Measurements from ENCODE around the gene PPP4R1. TPM values are rescaled to one million over a fixed set of nuclear protein-coding genes. Genes with fewer than 3 reads are reported as not detected.

The PPP4R1 gene
- total RNA-seq, 1 donor from 2014 or later = 151 TPM

GRCh38 chr18:9596843-9597526 lies 17.4 kb downstream of the PPP4R1 start:
- Histone ChIP-seq H3K27me3 (ENCODE audit: control insufficient read depth in 3 of 3, insufficient read depth in 3 of 3, low read length in 3 of 3) (no peaks in the 10 kb centered on the region), H3K4me1 (ENCODE audit: control insufficient read depth in 3 of 3, insufficient read depth in 3 of 3, low read length in 3 of 3) (no peaks in the 10 kb centered on the region), H3K9ac (ENCODE audit: low read depth in 1 of 3, low read length in 3 of 3) (no peak overlapping the region), H3K36me3 (ENCODE audit: control insufficient read depth in 3 of 3, insufficient read depth in 3 of 3, low read length in 3 of 3) (peaks cover 0 to 2% (median 0%) of the 10 kb centered on the region in 3 donors), H3K9me3 (ENCODE audit: control insufficient read depth in 3 of 3, low read length in 3 of 3) (peaks cover 2 to 7% (median 5%) of the 10 kb centered on the region in 3 donors), H3K4me3 (ENCODE audit: low read length in 3 of 3) (no peak overlapping the region), H3K27ac (ENCODE audit: low read depth, low read length) (no peak overlapping the region)

DNA sequence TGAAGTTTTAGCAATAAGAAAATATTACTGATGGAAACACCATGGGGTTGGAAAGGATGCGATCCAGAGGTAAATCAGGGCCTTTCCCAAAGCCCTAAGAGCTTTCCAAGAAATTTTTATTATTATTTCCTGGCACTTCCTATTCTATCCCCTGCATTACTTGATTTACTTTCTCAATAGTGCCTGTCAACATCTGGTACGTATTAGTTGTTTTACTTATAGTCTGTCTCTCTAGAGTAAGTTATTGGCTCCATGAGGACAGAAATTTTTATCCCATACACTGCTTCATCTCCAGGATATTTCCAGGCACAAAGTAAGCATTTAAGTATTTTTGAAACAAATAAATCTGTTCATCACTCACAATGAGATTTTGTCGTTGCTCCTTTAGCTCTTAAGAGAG lies 18.1 kb downstream of the PPP4R1 start:
- no peak overlapping the region for H3K27ac ChIP-seq (ENCODE audit: low read depth, low read length)
- H3K4me3 ChIP-seq (ENCODE audit: low read length in 3 of 3) = no peak overlapping the region
- H3K4me1 ChIP-seq (ENCODE audit: control insufficient read depth in 3 of 3, insufficient read depth in 3 of 3, low read length in 3 of 3) = no peaks in the 10 kb centered on the region
- no peaks in the 10 kb centered on the region for H3K27me3 ChIP-seq (ENCODE audit: control insufficient read depth in 3 of 3, insufficient read depth in 3 of 3, low read length in 3 of 3)
- H3K36me3 ChIP-seq (ENCODE audit: control insufficient read depth in 3 of 3, insufficient read depth in 3 of 3, low read length in 3 of 3) = peaks cover 0 to 3% (median 0%) of the 10 kb centered on the region in 3 donors
- peaks cover 2 to 7% (median 5%) of the 10 kb centered on the region in 3 donors for H3K9me3 ChIP-seq (ENCODE audit: control insufficient read depth in 3 of 3, low read length in 3 of 3)
- no peak overlapping the region for H3K9ac ChIP-seq (ENCODE audit: low read depth in 1 of 3, low read length in 3 of 3)

- Histone ChIP-seq H3K27ac (ENCODE audit: low read depth, low read length) (no peak overlapping the region), H3K36me3 (ENCODE audit: control insufficient read depth in 3 of 3, insufficient read depth in 3 of 3, low read length in 3 of 3) (peaks cover 0 to 6% (median 0%) of the 10 kb centered on the region in 3 donors), H3K9ac (ENCODE audit: low read depth in 1 of 3, low read length in 3 of 3) (no peak overlapping the region)
Measured at GRCh38 chr18:9594823-9595596, 19.3 kb downstream of the PPP4R1 start.

GRCh38 chr18:9587924-9588323 lies 26.4 kb downstream of the PPP4R1 start:
- Histone ChIP-seq H3K27ac (ENCODE audit: low read depth, low read length) (no peak overlapping the region), H3K9me3 (ENCODE audit: control insufficient read depth in 3 of 3, low read length in 3 of 3) (no peaks in the 10 kb centered on the region), H3K36me3 (ENCODE audit: control insufficient read depth in 3 of 3, insufficient read depth in 3 of 3, low read length in 3 of 3) (peaks cover 9 to 22% (median 13%) of the 10 kb centered on the region in 3 donors), H3K4me3 (ENCODE audit: low read length in 3 of 3) (no peak overlapping the region), H3K4me1 (ENCODE audit: control insufficient read depth in 3 of 3, insufficient read depth in 3 of 3, low read length in 3 of 3) (no peaks in the 10 kb centered on the region), H3K9ac (ENCODE audit: low read depth in 1 of 3, low read length in 3 of 3) (no peak overlapping the region), H3K27me3 (ENCODE audit: control insufficient read depth in 3 of 3, insufficient read depth in 3 of 3, low read length in 3 of 3) (no peaks in the 10 kb centered on the region)

More at GRCh38 chr18:9594823-9595596, 19.3 kb downstream of the PPP4R1 start:
- Histone ChIP-seq H3K9me3 (ENCODE audit: control insufficient read depth in 3 of 3, low read length in 3 of 3) (peaks cover 0 to 5% (median 3%) of the 10 kb centered on the region in 3 donors), H3K4me1 (ENCODE audit: control insufficient read depth in 3 of 3, insufficient read depth in 3 of 3, low read length in 3 of 3) (no peaks in the 10 kb centered on the region), H3K27me3 (ENCODE audit: control insufficient read depth in 3 of 3, insufficient read depth in 3 of 3, low read length in 3 of 3) (no peaks in the 10 kb centered on the region), H3K4me3 (ENCODE audit: low read length in 3 of 3) (no peak overlapping the region)

- Histone ChIP-seq H3K4me1 (ENCODE audit: control insufficient read depth in 3 of 3, insufficient read depth in 3 of 3, low read length in 3 of 3) (no peaks in the 10 kb centered on the region), H3K36me3 (ENCODE audit: control insufficient read depth in 3 of 3, insufficient read depth in 3 of 3, low read length in 3 of 3) (peaks cover 9 to 19% (median 13%) of the 10 kb centered on the region in 3 donors), H3K4me3 (ENCODE audit: low read length in 3 of 3) (no peak overlapping the region), H3K9me3 (ENCODE audit: control insufficient read depth in 3 of 3, low read length in 3 of 3) (no peaks in the 10 kb centered on the region), H3K27ac (ENCODE audit: low read depth, low read length) (no peak overlapping the region), H3K9ac (ENCODE audit: low read depth in 1 of 3, low read length in 3 of 3) (no peak overlapping the region), H3K27me3 (ENCODE audit: control insufficient read depth in 3 of 3, insufficient read depth in 3 of 3, low read length in 3 of 3) (no peaks in the 10 kb centered on the region)
Measured at GRCh38 chr18:9586814-9587213, 27.5 kb downstream of the PPP4R1 start.

DNA sequence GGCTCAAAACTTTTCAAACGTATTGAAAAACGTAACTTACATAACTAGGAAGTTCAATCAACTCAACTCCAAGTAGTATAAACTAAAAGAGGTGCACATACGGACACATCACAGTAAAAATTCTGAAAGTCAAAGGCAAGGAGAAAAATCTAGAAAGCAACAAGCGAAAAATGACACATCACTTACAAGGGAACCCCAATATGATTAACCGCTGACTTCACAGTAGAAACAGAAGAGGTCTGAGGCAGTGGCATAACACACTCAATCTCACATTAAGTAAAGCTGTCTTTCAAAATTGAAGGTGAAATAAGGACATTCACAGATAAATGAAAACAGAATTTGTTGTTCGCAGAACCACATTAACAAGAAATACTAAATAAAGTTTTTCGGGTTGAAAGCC lies 32.7 kb downstream of the PPP4R1 start:
- no peak overlapping the region for H3K9ac ChIP-seq (ENCODE audit: low read depth in 1 of 3, low read length in 3 of 3)
- H3K4me1 ChIP-seq (ENCODE audit: control insufficient read depth in 3 of 3, insufficient read depth in 3 of 3, low read length in 3 of 3) = no peaks in the 10 kb centered on the region
- H3K9me3 ChIP-seq (ENCODE audit: control insufficient read depth in 3 of 3, low read length in 3 of 3) = no peaks in the 10 kb centered on the region
- peaks cover 5 to 12% (median 11%) of the 10 kb centered on the region in 3 donors for H3K36me3 ChIP-seq (ENCODE audit: control insufficient read depth in 3 of 3, insufficient read depth in 3 of 3, low read length in 3 of 3)
- no peak overlapping the region for H3K4me3 ChIP-seq (ENCODE audit: low read length in 3 of 3)
- H3K27ac ChIP-seq (ENCODE audit: low read depth, low read length) = no peak overlapping the region
- H3K27me3 ChIP-seq (ENCODE audit: control insufficient read depth in 3 of 3, insufficient read depth in 3 of 3, low read length in 3 of 3) = no peaks in the 10 kb centered on the region

- no peak overlapping the region for H3K9ac ChIP-seq (ENCODE audit: low read depth in 1 of 3, low read length in 3 of 3)
- no peak overlapping the region for H3K27ac ChIP-seq (ENCODE audit: low read depth, low read length)
- H3K36me3 ChIP-seq (ENCODE audit: control insufficient read depth in 3 of 3, insufficient read depth in 3 of 3, low read length in 3 of 3) = peaks cover 6 to 14% (median 12%) of the 10 kb centered on the region in 3 donors
Measured at GRCh38 chr18:9578306-9578705, 36.1 kb downstream of the PPP4R1 start.

DNA sequence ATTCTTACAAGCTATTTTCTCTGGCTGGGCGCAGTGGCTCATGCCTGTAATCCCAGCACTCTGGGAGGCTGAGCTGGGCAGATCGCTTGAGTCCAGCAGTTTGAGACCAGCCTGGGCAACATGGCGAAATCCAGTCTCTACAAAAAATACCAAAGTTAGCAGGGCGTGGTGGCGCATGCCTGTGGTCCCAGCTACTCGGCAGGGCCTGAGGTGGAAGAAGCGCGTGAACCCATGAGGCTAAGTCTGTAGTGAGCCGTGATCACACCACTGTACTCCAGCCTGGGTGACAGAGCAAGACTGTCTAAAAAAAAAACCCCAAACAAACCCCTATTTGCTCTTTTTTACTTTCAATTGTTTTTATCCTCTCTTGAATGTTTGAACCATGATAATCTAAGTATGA lies 37.0 kb downstream of the PPP4R1 start:
- no peak overlapping the region for H3K4me3 ChIP-seq (ENCODE audit: low read length in 3 of 3)
- H3K4me1 ChIP-seq (ENCODE audit: control insufficient read depth in 3 of 3, insufficient read depth in 3 of 3, low read length in 3 of 3) = peaks cover 0 to 4% (median 0%) of the 10 kb centered on the region in 3 donors
- no peak overlapping the region for H3K27ac ChIP-seq (ENCODE audit: low read depth, low read length)
- no peaks in the 10 kb centered on the region for H3K9me3 ChIP-seq (ENCODE audit: control insufficient read depth in 3 of 3, low read length in 3 of 3)
- no peak overlapping the region for H3K9ac ChIP-seq (ENCODE audit: low read depth in 1 of 3, low read length in 3 of 3)
- no peaks in the 10 kb centered on the region for H3K27me3 ChIP-seq (ENCODE audit: control insufficient read depth in 3 of 3, insufficient read depth in 3 of 3, low read length in 3 of 3)
- H3K36me3 ChIP-seq (ENCODE audit: control insufficient read depth in 3 of 3, insufficient read depth in 3 of 3, low read length in 3 of 3) = peaks cover 6 to 12% (median 10%) of the 10 kb centered on the region in 3 donors

More at GRCh38 chr18:9578306-9578705, 36.1 kb downstream of the PPP4R1 start:
- no peak overlapping the region for H3K4me3 ChIP-seq (ENCODE audit: low read length in 3 of 3)
- peaks cover 0 to 4% (median 0%) of the 10 kb centered on the region in 3 donors for H3K4me1 ChIP-seq (ENCODE audit: control insufficient read depth in 3 of 3, insufficient read depth in 3 of 3, low read length in 3 of 3)
- H3K9me3 ChIP-seq (ENCODE audit: control insufficient read depth in 3 of 3, low read length in 3 of 3) = no peaks in the 10 kb centered on the region
- H3K27me3 ChIP-seq (ENCODE audit: control insufficient read depth in 3 of 3, insufficient read depth in 3 of 3, low read length in 3 of 3) = no peaks in the 10 kb centered on the region

DNA sequence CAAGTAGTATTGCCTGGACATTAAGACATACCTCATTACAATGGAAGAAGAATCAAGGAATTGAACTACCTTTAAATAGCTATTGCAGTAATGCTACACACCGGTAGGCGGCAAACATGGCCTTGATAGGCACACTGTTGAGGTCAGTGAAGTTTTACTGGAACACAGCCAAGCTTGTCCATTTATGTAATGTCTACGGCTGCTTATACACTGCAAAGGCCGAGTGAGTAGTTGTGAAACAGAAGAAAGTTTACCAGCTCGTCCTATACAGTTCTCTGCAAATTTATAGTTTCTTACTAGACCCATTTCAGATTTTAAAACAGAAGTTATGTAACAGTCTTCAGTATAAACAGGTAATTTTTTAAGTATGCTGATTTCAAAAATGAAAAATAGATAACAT lies 38.8 kb downstream of the PPP4R1 start:
- Histone ChIP-seq H3K36me3 (ENCODE audit: control insufficient read depth in 3 of 3, insufficient read depth in 3 of 3, low read length in 3 of 3) (peaks cover 2 to 14% (median 4%) of the 10 kb centered on the region in 3 donors), H3K4me1 (ENCODE audit: control insufficient read depth in 3 of 3, insufficient read depth in 3 of 3, low read length in 3 of 3) (peaks cover 0 to 4% (median 0%) of the 10 kb centered on the region in 3 donors), H3K9me3 (ENCODE audit: control insufficient read depth in 3 of 3, low read length in 3 of 3) (no peaks in the 10 kb centered on the region), H3K4me3 (ENCODE audit: low read length in 3 of 3) (peak overlapping the region in 1 of 3 donors; percentile 3), H3K9ac (ENCODE audit: low read depth in 1 of 3, low read length in 3 of 3) (peak overlapping the region in 1 of 3 donors; percentile 41), H3K27me3 (ENCODE audit: control insufficient read depth in 3 of 3, insufficient read depth in 3 of 3, low read length in 3 of 3) (no peaks in the 10 kb centered on the region), H3K27ac (ENCODE audit: low read depth, low read length) (no peak overlapping the region)

Data from skeletal muscle tissue (tissue), 4 donors.